T-helper 9 cell (primary cell): ENCODE measurements around the gene USE1.
"Not testable (repeated sequence)": the region's sequence is repeated elsewhere in the genome, so short reads cannot be mapped to it uniquely, and the experiment has no call there.

Experiments
- DNase-seq: peaks from one replicate; pipeline ENCODE4 v3.0.0-alpha.2; 2020
- total RNA-seq, 2 donors: gene quantifications; one replicate each; lab custom pipeline; 2026; lab: John Stamatoyannopoulos, UW

USE1 gene
- total RNA-seq: 12.8 to 20.6 reads per million in 2 donors

DNA sequence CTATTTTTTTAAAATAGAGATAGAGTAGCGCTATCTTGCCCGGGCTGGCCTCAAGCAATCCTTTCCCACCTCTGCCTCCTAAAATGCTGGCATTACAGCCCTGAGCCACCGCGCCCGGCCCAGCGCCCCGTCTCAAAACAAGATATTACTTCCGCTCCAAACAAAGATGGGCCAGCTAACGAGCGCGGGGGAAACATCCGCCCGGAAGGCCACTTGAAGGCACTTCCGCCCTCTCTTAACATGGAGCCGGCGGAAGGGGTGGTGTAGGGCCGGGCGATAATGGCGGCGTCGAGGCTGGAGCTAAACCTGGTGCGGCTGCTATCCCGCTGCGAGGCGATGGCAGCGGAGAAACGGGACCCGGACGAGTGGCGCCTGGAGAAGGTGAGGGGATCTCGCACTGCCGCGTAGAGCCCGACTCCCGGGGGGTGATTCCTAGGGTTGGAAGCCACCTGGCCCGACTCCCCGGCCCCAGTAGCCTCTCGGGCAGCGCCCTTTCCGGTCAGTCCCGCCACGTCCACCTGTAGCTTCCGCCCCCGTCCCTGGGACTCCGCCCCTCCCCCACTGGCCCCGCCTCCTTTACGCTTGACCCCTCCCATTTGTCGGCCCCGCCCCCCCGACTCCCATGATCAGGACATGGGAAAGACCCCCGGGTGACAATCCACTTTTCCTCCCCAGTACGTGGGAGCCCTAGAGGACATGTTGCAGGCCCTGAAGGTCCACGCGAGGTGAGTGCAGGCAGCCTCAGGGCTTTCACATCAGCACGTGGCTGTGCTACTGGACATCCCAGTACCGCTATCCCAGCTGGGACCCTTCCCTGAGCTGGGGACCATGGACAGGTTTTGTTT lies at the start of gene USE1:
Gene USE1 (plus strand): TSS at position 231 of the 845 bp plus-strand sequence. CDS start 49 bp downstream, at position 280.
- DNase-seq: peak; percentile 82

- DNase-seq: no peak
Observed at GRCh38 chr19:17165715-17166114, 49.4 kb upstream of the USE1 start.

DNA sequence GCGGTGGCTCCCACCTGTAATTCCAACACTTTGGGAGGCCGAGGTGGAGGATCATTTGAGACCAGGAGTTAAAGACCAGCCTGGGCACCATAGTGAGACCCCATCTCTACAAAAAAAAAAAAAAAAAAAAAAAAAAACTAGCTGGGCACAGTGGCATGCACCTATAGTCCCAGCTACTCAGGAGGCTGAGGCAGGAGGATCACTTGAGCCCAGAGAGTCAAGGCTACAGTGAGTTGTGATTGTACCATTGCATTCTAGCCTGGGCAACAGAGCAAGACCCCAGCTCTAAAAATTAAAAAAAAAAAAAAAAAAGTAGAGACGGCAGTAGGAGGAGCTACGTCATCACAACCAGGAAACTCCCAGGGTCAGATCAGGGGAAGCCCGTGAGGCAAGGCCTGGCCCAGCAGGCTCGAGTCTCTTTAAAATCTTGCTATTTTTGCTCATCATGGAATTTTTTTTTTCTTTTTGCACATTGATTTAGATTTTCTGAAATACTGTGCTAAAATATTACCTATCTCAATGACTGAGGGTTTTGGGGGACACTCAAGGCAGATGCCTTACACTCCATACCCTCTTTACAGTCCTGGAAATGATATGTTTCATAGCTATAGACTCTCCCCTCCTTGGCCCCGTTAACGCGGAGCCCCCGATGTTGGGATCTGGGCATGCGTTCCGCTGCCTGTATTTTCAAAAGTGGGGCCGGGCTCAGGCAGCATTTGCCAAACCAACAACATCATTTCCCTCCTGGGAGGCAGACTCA lies 44.4 kb upstream of the USE1 start:
- no peak for DNase-seq

GRCh38 chr19:17171874-17172273 lies 43.3 kb upstream of the USE1 start:
- DNase-seq: no peak

- no peak for DNase-seq
Observed at GRCh38 chr19:17172624-17173345, 42.4 kb upstream of the USE1 start.

DNA sequence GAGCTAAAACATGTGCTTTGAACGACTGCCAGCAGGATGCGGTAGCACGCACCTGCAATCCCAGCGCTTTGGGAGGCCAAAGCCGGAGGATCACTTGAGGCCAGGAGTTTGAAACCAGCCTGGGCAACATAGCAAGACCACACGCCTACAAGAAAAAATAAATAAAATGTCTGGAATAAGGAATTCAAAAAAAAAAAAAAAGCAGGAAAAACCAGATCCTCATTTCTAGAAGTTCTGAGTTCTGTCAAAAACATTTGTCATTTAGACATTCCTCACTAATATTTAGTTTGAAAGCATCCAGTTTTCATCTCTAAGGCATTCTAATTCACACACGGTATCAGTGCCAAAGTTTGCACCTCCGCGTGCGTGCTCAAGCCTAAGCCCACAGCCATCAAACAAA lies 36.9 kb upstream of the USE1 start:
- no peak for DNase-seq

GRCh38 chr19:17180997-17181702 lies 34.0 kb upstream of the USE1 start:
- DNase-seq: no peak

- DNase-seq: no peak
Observed at GRCh38 chr19:17183271-17183761, 31.8 kb upstream of the USE1 start.

DNA sequence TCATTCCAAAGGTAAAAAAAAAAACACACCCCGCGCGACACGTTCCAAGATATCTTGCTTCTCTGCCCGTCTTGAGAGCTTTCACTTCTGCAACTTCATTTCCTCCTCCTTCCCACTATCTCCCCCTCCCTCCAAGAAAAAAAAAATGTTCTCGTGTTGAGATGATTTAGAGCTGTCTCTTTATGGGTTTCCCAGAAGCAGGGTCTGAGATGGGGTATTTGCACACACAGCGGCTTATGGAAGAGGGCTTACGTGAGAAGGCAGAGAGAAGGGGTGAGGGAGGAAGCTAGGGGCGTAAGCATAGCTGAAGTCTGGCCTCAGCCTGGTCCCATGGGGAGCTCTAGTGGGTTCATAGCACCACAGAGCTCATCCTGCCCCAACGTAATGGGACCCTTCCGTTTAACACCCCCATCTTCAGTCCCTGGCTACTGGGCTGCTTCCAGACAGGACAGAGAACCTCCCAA lies 31.3 kb upstream of the USE1 start:
- no peak for DNase-seq

- DNase-seq: peak; percentile 34
Observed at GRCh38 chr19:17184371-17184841, 30.8 kb upstream of the USE1 start.

GRCh38 chr19:17185590-17185989 lies 29.6 kb upstream of the USE1 start:
- no peak for DNase-seq

DNA sequence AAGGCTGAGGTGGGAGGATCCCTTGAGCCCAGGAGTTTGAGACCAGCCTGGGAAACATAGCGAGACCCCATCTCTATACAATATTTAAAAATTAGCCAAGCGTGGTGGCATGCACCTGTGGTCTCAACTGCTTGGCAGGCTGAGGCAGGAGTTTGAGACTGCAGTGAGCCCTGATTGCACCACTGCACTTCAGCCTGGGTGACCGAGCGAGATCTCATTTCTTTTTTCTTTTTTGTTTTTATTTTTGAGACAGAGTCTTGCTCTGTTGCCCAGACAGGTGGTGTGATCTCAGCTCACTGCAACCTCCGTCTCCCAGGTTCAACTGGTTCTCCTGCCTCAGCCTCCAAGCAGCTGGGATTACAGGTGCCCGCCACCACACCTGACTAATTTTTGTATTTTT lies 23.4 kb upstream of the USE1 start:
- not testable (repeated sequence) for DNase-seq

DNA sequence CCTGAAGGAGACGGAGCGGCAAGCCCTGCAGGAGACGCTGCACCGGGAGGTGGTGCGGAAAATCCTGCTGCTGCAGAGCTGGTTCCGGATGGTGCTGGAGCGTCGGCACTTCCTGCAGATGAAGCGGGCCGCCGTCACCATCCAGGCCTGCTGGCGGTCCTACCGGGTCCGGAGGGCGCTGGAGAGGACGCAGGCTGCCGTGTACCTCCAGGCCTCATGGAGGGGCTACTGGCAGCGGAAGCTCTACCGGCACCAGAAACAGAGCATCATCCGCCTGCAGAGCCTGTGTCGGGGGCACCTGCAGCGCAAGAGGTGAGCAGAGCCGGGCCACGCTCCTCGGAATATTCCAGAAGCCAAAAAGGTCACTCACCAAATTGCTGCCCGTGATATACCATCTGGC lies 22.4 kb upstream of the USE1 start:
- DNase-seq: no peak

DNA sequence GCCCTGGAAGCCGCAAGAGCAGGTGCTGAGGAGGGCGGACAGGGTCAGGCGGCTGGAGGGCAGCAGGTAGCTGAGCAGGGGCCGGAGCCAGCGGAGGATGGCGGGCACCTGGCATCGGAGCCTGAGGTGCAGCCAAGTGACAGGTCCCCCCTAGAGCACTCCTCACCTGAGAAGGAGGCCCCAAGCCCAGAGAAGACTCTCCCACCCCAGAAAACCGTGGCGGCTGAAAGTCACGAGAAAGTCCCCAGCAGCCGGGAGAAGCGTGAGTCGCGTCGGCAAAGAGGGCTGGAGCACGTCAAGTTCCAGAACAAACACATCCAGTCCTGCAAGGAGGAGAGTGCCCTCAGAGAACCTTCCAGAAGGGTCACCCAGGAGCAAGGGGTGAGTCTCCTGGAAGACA lies 20.5 kb upstream of the USE1 start:
- no peak for DNase-seq

DNA sequence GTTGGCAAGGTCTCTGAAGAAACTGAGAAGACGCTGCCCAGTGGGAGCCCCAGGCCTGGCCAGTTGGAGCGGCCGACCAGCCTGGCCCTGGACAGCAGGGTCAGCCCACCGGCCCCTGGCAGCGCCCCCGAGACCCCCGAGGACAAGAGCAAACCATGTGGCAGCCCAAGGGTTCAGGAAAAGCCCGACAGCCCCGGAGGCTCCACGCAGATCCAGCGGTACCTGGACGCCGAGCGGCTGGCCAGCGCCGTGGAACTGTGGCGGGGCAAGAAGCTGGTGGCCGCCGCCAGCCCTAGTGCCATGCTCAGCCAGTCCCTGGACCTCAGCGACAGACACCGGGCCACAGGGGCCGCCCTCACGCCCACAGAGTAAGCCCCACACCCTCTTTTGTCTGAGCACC lies 20.1 kb upstream of the USE1 start:
- no peak for DNase-seq

GRCh38 chr19:17196610-17197009 lies 18.5 kb upstream of the USE1 start:
- no peak for DNase-seq

- no peak for DNase-seq
Observed at GRCh38 chr19:17197666-17198065, 17.5 kb upstream of the USE1 start.

GRCh38 chr19:17200408-17201079 lies 14.6 kb upstream of the USE1 start:
- no peak for DNase-seq

- DNase-seq: no peak
Observed at GRCh38 chr19:17202249-17202648, 12.9 kb upstream of the USE1 start.

DNA sequence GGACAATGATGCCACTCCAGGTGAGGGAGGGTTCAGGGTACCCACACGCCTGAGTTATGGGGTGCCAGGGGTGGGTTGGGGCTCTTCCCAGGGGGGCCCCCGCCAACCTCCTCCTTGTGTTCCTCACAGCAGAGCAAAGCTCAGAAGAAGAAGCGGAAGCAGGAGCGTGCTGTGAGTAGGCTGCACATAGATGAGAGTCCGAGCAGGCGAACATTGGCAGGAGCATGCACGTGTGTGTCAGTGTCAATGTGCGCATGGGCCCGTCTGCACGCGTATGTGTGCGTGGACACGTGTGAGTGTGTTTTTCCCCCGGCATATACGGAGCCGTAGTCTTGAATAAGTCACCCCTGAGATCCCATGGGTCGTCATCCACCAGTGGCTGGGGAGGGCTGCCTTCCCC lies 12.4 kb upstream of the USE1 start:
- DNase-seq: no peak
